Measurements from ENCODE around the gene PRKG1.

GRCh38 chr10:51075043-51075872, 971 bp downstream of the PRKG1 start:
- TF ChIP-seq CTCF (IDR thresholded peaks at IDR 0.05) (no peak), POLR2A (IDR thresholded peaks at IDR 0.05) (no peak)
